ENCODE measurements around the gene BICDL2. TPM values are rescaled to one million over a fixed set of nuclear protein-coding genes. Genes with fewer than 3 reads are reported as not detected.
"Not testable (repeated sequence)": the region's sequence is repeated elsewhere in the genome, so short reads cannot be mapped to it uniquely, and the experiment has no call there.

BICDL2 gene, protein sequence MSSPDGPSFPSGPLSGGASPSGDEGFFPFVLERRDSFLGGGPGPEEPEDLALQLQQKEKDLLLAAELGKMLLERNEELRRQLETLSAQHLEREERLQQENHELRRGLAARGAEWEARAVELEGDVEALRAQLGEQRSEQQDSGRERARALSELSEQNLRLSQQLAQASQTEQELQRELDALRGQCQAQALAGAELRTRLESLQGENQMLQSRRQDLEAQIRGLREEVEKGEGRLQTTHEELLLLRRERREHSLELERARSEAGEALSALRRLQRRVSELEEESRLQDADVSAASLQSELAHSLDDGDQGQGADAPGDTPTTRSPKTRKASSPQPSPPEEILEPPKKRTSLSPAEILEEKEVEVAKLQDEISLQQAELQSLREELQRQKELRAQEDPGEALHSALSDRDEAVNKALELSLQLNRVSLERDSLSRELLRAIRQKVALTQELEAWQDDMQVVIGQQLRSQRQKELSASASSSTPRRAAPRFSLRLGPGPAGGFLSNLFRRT
- total RNA-seq, result 4.5 to 5.8 TPM (median 5.1 TPM) in 3 replicates

DNA sequence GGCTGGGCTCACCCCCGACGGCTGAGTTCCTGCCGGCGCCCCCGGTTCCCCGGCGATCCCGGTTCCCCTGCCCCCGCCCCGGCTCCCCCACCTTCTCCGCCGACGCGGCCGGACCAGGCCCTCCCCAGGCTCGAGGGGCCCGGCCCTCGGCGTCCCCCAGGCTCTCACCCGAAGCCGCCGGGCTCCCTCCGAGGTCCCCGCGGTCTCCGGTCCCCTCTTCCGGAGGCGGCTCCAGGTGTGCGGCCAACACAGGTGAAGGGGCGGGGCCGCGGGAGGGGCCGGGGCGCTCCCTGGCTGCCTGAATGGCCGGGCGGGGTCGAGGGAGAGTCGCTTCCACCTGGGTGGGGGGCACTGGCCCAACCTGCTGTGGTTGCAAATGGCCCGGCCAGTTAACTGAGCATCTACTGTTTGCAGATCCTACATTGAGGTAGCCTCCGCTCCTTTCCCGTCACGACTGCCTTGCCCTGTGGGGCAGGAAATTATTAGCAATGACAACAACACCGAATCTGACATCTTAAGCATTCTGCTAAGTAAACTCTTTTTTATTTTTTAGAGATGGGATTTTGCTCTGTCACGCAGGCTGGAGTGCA, at the start of gene BICDL2:
Gene BICDL2, minus strand, starts transcription at position 219 of the 590 bp plus-strand sequence. CDS start 1,448 bp downstream, outside the sequence.
- no peaks in the 10 kb centered on the region for H3K36me3 Mint-ChIP-seq

DNA sequence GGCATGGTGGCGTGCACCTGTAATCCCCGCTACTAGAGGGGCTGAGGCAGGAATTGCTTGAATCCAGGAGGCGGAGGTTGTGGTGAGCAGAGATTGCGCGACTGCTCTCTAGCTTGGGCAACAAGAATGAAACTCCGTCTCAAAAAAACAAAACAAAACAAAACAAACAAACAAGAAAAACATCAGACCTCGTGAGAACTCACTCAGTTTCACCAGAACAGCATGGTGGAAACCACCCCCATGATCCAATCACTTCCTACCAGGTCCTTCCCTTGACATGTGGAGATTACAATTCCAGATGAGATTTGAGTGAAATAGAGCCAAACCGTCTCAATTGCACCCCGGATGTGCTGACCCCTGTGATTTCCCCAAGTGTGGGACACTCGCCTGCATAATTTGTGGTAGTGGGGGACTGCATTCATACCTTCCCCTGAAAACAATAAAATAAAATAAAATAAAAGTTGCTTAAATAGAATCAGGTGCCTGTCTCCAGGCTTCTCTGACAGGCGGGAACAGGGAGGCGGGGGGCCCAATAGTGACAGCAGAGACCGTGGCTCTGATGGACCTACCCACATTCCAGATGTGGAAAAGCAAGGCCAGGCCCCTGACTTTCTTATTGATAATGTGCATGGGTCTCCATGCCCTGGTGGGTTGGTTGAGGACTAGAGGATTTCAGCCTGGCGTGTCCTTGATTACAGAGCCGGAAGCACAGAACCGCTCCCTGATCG, 49.3 kb upstream of the BICDL2 start:
- peaks cover 3% of the 10 kb centered on the region for H3K27me3 Mint-ChIP-seq (ENCODE audit: low read depth)

More for the DNA sequence above, at the start of gene BICDL2:
- TF ChIP-seq, protein P1, sequence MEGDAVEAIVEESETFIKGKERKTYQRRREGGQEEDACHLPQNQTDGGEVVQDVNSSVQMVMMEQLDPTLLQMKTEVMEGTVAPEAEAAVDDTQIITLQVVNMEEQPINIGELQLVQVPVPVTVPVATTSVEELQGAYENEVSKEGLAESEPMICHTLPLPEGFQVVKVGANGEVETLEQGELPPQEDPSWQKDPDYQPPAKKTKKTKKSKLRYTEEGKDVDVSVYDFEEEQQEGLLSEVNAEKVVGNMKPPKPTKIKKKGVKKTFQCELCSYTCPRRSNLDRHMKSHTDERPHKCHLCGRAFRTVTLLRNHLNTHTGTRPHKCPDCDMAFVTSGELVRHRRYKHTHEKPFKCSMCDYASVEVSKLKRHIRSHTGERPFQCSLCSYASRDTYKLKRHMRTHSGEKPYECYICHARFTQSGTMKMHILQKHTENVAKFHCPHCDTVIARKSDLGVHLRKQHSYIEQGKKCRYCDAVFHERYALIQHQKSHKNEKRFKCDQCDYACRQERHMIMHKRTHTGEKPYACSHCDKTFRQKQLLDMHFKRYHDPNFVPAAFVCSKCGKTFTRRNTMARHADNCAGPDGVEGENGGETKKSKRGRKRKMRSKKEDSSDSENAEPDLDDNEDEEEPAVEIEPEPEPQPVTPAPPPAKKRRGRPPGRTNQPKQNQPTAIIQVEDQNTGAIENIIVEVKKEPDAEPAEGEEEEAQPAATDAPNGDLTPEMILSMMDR (IDR thresholded peaks at IDR 0.05; ENCODE audit: unreplicated experiment), result no peak
- no peaks in the 10 kb centered on the region for H3K9me3 Mint-ChIP-seq
- H3K27me3 Mint-ChIP-seq (ENCODE audit: low read depth), result peaks cover 81% of the 10 kb centered on the region
- no peak for DNase-seq (ENCODE audit: low spot score in 2 of 2, unreplicated experiment in 2 of 2)
- H3K4me3 Mint-ChIP-seq, result peak within 1 kb of the TSS; percentile 53
- H3K4me1 Mint-ChIP-seq, result peaks cover 4% of the 10 kb centered on the region
- H3K27ac Mint-ChIP-seq, result no peak within 1 kb of the TSS

DNA sequence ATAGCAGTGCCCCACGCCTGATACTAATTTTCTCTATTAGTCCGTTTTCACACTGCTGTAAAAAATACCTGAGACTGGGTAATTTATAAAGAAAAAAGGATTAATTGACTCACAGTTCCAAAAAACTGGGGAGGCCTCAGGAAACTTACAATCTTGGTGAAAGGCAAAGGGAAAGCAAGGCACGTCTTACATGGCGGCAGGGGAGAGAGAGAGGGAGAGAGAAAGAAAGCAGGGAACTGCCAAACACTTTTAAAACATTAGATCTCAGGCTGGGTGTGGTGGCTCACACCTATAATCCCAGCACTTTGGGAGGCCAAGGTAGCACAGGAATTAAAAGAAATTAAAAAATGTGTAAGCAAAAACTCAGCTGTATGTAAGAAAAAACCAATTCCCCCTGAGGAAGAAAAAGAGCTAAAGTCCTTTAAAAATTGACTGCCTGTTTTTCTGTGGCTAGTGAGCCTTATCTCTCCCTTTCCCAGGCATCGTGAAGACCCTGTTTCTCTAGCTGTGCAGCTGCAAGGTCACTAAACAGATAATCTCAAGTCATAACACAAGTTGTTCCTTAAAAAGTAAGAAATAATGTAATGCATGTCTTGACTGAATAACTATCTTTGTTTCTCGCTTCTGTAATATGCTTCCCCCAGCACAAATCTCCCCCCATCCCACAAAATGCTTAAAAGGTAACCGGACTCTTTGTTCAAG, 48.4 kb upstream of the BICDL2 start:
- H3K4me3 Mint-ChIP-seq, result no peak overlapping the region
- H3K36me3 Mint-ChIP-seq, result no peaks in the 10 kb centered on the region
- TF ChIP-seq, protein P1 (IDR thresholded peaks at IDR 0.05; ENCODE audit: unreplicated experiment), result no peak

More for the DNA sequence above, 49.3 kb upstream of the BICDL2 start:
- H3K9me3 Mint-ChIP-seq, result no peaks in the 10 kb centered on the region
- no peak for DNase-seq (ENCODE audit: low spot score in 2 of 2, unreplicated experiment in 2 of 2)
- no peak overlapping the region for H3K4me3 Mint-ChIP-seq
- peaks cover 14% of the 10 kb centered on the region for H3K4me1 Mint-ChIP-seq
- no peak overlapping the region for H3K27ac Mint-ChIP-seq
- TF ChIP-seq, protein P1 (IDR thresholded peaks at IDR 0.05; ENCODE audit: unreplicated experiment), result no peak
- H3K36me3 Mint-ChIP-seq, result no peaks in the 10 kb centered on the region

DNA sequence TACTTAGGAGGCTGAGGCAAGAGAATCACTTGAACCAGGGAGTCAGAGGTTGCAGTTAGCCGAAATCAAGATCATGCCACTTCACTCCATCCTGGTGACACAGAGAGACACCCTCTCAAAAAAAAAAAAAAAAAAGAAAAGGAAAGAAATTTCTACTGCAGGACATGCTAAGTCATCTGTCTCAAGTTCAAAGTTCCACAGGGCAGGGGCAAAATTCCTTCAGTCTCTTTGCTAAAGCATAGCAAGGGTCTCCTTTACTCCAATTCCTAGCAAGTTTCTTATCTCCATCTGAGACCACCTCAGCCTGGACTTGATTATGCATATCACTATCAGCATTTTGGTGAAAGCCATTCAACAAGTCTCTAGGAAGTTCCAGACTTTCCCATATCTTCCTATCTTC, 47.7 kb upstream of the BICDL2 start:
- Mint-ChIP-seq H3K4me3 (no peak overlapping the region), H3K9me3 (no peaks in the 10 kb centered on the region), H3K36me3 (no peaks in the 10 kb centered on the region), H3K27me3 (ENCODE audit: low read depth) (peaks cover 13% of the 10 kb centered on the region), H3K27ac (no peak overlapping the region), H3K4me1 (peaks cover 14% of the 10 kb centered on the region)
- no peak for DNase-seq (ENCODE audit: low spot score in 2 of 2, unreplicated experiment in 2 of 2)
- TF ChIP-seq, protein P1 (IDR thresholded peaks at IDR 0.05; ENCODE audit: unreplicated experiment), result no peak

More for the DNA sequence above, 48.4 kb upstream of the BICDL2 start:
- no peak for DNase-seq (ENCODE audit: low spot score in 2 of 2, unreplicated experiment in 2 of 2)
- no peak overlapping the region for H3K27ac Mint-ChIP-seq
- H3K27me3 Mint-ChIP-seq (ENCODE audit: low read depth), result peaks cover 9% of the 10 kb centered on the region
- no peaks in the 10 kb centered on the region for H3K9me3 Mint-ChIP-seq
- H3K4me1 Mint-ChIP-seq, result peaks cover 14% of the 10 kb centered on the region

DNA sequence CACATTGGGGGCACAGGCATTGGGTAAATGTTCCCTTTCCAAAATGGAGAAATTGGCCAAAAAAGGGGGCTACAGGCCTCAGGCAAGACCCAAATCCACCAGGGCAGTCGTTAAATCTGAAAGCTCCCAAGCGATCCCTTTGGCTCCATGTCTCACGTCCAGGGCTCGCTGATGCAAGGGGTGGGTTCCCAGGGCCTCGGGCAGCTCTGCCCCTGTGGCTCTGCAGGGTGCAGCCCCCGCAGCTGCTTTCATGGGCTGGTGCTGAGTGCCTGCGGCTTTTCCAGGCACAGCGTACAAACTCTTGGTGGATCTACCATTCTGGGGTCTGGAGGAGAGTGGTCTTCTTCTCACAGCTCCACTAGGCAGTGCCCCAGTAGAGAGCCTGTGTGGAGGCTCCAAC, 46.7 kb upstream of the BICDL2 start:
- H3K4me1 Mint-ChIP-seq, result peaks cover 12% of the 10 kb centered on the region
- H3K36me3 Mint-ChIP-seq; H3K9me3 Mint-ChIP-seq; H3K27ac Mint-ChIP-seq; DNase-seq (ENCODE audit: low spot score in 2 of 2, unreplicated experiment in 2 of 2); H3K4me3 Mint-ChIP-seq: not testable (repeated sequence)
- H3K27me3 Mint-ChIP-seq (ENCODE audit: low read depth), result peaks cover 13% of the 10 kb centered on the region

DNA sequence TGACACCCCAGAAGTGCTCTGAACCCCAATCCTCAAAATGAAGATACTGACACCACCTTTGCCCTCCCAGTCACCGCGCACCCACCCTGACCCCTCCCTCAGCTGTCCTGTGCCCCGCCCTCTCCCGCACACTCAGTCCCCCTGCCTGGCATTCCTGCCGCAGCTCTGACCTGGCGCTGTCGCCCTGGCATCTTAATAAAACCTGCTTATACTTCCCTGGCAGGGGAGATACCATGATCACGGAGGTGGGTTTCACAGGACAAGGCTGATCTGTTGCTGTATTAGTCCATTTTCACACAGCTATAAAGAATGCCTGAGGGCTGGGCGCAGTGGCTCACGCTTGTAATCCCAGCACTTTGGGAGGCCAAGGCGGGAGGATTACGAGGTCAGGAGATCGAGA, 45.2 kb upstream of the BICDL2 start:
- H3K36me3 Mint-ChIP-seq; H3K27ac Mint-ChIP-seq; H3K9me3 Mint-ChIP-seq; H3K4me1 Mint-ChIP-seq; DNase-seq (ENCODE audit: low spot score in 2 of 2, unreplicated experiment in 2 of 2); H3K4me3 Mint-ChIP-seq: not testable (repeated sequence)
- H3K27me3 Mint-ChIP-seq (ENCODE audit: low read depth), result peaks cover 20% of the 10 kb centered on the region

Measured in mesothelial cell of epicardium (in vitro differentiated cells).